Subcutaneous adipose tissue (tissue), 4 donors: ENCODE results near the gene EDC4. TPM values are rescaled to one million over a fixed set of nuclear protein-coding genes. Genes with fewer than 3 reads are reported as not detected.

Experiments used
- total RNA-seq, 4 donors: library from RNA; depleted of rRNA; stranded (reverse); fragments of >200 nt; gene quantifications; one replicate each; pipeline ENCODE4 v1.1.0, GENCODE V29; 2016
- TF ChIP-seq, protein P1 (sequence below): fragments of 450-650 bp; IDR thresholded peaks from one replicate; pipeline ENCODE4 v1.5.1; 2016; ENCODE audit warnings: low read depth, mild to moderate bottlenecking, control low read depth, antibody characterized with exemption, moderate library complexity

Gene EDC4
- total RNA-seq, 4 donors from 2014 or later, result 21.0 to 47.5 (median 28.3) TPM

DNA sequence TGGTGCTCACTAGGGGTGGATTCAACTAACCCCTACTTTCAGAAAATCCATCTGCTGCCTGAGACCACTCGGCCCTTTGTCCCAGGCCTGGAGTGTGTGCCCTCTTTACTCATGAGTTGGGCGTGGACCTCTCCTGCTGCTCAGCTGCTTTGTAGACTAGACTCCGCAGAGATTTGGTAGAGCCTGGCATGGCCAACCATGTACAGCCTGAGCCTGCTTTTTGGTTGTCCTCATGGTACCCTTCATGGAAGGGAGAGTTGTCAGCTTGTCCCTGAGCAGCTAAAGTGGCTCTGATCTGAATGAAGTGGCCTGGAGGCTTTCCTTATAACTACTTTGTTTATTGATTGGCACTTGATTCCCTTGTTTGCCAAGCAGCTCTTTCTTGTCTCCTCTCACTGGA lies 1.5 kb downstream of the EDC4 start:
- TF ChIP-seq, protein P1, sequence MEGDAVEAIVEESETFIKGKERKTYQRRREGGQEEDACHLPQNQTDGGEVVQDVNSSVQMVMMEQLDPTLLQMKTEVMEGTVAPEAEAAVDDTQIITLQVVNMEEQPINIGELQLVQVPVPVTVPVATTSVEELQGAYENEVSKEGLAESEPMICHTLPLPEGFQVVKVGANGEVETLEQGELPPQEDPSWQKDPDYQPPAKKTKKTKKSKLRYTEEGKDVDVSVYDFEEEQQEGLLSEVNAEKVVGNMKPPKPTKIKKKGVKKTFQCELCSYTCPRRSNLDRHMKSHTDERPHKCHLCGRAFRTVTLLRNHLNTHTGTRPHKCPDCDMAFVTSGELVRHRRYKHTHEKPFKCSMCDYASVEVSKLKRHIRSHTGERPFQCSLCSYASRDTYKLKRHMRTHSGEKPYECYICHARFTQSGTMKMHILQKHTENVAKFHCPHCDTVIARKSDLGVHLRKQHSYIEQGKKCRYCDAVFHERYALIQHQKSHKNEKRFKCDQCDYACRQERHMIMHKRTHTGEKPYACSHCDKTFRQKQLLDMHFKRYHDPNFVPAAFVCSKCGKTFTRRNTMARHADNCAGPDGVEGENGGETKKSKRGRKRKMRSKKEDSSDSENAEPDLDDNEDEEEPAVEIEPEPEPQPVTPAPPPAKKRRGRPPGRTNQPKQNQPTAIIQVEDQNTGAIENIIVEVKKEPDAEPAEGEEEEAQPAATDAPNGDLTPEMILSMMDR, result no peak

GRCh38 chr16:67877064-67877463 lies 4.2 kb downstream of the EDC4 start:
- TF ChIP-seq, protein P1, result no peak

DNA sequence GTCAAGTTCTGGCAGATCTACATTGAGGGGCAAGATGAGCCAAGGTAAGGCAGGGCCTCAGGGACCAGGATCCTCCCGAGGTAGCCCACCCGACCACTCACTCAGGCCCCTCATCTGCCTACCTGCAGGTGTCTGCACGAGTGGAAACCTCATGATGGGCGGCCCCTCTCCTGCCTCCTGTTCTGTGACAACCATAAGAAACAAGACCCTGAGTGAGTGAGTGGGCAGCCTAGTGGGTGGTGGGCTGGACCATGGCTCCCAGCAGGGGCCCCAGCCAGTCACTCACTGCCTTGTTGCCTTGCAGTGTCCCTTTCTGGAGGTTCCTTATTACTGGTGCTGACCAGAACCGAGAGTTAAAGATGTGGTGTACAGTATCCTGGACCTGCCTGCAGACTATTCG lies 5.4 kb downstream of the EDC4 start:
- TF ChIP-seq, protein P1, result no peak

DNA sequence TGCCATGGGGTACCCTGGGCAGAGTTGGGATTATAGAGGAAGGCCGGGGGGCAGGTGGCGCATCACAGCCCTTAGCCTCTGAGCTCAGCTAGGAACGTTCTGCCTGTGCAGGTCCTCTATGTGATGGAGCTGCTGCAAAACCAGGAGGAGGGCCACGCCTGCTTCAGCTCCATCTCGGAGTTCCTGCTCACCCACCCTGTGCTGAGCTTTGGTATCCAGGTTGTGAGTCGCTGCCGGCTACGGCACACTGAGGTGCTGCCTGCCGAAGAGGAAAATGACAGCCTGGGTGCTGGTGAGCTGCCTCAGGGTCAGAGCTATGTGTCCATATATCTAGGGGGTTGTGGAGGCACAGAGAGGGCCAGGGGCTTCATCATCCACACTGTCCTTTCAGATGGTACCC lies 6.0 kb downstream of the EDC4 start:
- TF ChIP-seq, protein P1, result no peak

DNA sequence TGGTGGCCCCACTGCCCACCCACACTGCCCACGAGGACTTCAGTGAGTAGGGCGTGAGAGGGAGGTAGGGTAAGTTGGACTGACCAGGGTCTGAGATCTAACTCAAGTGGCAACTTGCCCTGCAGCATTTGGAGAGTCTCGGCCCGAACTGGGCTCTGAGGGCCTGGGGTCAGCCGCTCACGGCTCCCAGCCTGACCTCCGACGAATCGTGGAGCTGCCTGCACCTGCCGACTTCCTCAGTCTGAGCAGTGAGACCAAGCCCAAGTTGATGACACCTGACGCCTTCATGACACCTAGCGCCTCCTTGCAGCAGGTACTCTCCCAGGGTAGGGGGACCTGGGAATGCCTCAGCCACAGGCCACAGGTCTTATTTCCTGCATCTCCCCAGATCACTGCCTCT lies 6.6 kb downstream of the EDC4 start:
- TF ChIP-seq, protein P1, result no peak

DNA sequence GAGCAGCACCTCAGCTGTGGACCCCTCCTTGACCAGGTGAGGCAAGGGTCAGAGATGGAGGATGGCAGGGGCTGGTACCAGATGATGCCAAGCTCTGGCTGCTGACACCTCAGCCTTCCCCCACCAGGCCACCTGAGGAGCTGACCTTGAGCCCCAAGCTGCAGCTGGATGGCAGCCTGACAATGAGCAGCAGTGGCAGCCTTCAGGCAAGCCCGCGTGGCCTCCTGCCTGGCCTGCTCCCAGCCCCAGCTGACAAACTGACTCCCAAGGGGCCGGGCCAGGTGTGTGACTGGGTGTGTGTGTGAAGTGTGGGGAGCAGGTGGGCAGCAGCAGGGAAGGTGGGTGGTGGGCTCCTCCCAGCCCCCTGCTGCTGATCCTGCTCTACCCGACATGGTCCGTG lies 7.1 kb downstream of the EDC4 start:
- TF ChIP-seq, protein P1, result no peak

- TF ChIP-seq, protein P1, result no peak
Observed at GRCh38 chr16:67880584-67880983, 7.7 kb downstream of the EDC4 start.

DNA sequence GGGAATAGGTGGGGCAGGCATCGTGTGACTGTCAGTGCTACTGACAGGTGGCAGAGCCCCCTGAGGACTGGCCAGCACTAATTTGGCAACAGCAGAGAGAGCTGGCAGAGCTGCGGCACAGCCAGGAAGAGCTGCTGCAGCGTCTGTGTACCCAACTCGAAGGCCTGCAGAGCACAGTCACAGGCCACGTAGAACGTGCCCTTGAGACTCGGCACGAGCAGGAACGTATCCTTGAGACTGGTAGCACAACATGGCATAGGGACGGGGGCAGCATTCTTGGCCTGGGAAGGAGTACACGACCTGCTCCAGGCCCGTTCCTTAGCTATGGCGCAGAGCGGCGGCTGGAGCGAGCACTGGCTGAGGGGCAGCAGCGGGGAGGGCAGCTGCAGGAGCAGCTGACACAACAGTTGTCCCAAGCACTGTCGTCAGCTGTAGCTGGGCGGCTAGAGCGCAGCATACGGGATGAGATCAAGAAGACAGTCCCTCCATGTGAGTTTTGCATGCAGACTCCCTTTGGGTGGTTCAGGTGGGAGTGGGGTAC lies 8.8 kb downstream of the EDC4 start:
- TF ChIP-seq, protein P1, result no peak
